ENCODE results near the gene CEP57L1.
A peak's percentile ranks its signal among the peaks of the same experiment; 100 is the strongest.
"Not testable (repeated sequence)": the region's sequence is repeated elsewhere in the genome, so short reads cannot be mapped to it uniquely, and the experiment has no call there.

Gene CEP57L1

DNA sequence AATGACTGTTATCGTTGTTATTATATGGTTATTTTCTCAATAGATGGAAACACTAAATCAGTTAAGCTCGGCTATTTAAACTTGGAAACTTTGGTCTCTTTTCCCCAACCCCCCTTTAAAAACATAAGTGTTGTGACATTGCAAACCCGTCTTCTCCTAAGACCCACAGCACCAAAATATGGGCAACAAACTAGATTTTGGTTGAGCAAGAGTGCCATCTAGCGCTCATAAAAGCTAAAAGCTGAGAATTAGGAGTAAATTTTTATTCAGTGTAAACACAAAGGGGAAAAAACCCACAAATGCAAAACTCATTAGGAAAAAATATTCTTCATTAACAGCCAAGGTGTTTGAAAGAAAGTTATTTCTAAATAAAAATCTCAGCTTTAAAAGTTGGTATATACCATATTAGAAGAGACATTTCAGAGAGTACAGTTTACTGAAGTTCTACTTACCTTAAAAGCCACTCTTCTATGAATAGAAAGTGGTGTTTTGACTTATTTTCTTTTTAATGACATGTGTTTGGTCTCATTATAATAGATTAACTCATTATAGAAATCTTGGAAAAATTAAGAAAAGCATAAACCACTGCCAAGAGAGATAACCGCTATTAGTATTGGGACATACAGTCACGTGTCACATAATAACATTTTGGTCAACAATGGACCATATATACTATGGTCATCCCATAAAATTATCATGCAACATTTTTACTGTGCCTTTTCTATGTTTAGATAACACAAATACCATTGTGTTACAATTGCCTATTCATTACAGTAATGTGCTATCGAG is 21.8 kb upstream of the CEP57L1 start:
- H3K27ac ChIP-seq = no peak overlapping the region
- DNase-seq (ENCODE audit: low read depth, low spot score) = no peak

DNA sequence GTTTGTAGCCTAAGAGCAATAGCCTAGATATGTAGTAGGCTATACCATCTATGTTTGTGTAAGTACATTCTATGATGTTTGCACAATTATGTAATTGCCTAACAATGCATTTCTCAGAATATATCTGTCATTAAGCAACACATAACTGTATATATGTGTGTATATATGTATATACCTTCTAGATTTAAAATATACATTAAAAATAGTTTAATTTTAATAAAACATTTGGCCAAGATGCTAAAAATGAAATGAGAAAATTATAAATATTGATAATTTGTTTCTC is 21.2 kb upstream of the CEP57L1 start:
- H3K27ac ChIP-seq = no peak overlapping the region
- no peak for DNase-seq (ENCODE audit: low read depth, low spot score)

DNA sequence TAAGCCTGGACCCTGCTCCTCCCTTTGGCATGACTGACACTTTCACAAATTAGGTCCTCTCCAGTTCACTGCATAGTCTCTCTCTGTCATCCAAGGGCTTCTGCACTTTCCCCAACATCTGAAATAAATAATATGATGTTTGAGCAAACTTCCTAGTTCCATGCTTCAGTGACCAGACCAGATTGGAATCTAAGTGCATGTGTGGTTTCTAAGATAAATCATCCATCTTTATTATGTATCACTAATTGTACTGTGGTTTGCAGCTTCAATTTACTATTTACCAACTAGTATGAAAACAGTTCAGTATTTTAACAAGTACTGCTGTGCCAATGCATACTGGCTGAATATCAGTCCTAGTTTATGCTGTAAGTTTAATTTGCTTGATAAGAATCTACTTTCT is 19.4 kb upstream of the CEP57L1 start:
- no peak for DNase-seq (ENCODE audit: low read depth, low spot score)
- no peak overlapping the region for H3K27ac ChIP-seq

DNA sequence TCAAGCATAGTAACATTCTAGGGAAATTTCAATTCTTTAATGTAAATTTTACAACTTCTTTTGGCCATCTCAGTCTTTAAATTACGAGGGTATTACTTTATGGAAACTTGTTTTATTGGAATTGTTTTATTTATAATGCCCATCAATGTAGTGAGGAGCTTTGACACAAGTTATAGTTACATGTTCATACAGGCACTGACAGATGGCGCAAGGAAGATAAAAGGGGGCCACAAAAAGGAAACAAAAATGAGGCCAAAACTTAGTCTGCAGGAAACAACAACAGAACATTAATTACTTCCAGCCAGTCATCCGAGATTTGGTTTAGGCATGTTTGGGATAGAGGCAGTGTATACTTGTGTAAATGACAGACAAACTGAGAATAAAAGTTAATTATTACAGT is 18.9 kb upstream of the CEP57L1 start:
- DNase-seq (ENCODE audit: low read depth, low spot score) = no peak
- H3K27ac ChIP-seq = no peak overlapping the region

DNA sequence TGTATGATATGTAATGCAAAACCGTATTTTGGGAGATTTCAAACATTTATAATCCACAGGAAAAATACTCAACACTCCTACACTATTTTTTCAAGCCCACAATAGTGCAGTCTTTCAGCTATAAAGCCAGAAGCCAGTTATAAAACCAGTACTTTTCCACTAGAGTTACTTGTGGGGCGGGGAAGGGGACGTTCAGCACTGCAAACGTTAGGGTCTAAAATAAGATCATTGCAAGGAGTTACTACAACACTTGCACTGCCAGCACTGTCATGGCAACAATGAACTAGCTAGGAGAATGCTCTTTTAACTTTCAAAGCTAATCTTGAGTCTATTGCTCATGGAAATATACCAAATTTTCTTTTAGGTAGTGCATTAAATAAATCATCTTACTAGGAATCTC is 15.3 kb upstream of the CEP57L1 start:
- H3K27ac ChIP-seq = no peak overlapping the region
- DNase-seq (ENCODE audit: low read depth, low spot score) = no peak

DNA sequence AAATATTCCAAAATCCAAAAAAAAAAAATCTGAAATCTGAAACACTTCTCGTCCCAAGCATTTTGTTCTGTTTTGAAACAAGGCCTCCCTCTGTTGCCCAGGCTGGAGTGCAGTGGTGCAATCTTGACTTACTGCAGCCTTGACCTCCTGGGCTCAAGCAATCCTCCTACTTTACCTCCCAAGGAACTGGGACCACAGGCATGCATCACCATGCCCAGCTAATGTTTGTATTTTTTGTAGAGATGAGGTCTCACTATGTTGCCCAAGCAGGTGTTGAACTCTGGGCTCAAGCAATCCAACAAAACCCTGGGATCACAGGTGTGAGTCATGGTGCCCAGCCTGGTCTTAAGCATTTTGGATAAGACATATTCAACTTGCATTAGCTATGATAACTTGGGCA is 14.3 kb upstream of the CEP57L1 start:
- DNase-seq (ENCODE audit: low read depth, low spot score) = no peak
- no peak overlapping the region for H3K27ac ChIP-seq

DNA sequence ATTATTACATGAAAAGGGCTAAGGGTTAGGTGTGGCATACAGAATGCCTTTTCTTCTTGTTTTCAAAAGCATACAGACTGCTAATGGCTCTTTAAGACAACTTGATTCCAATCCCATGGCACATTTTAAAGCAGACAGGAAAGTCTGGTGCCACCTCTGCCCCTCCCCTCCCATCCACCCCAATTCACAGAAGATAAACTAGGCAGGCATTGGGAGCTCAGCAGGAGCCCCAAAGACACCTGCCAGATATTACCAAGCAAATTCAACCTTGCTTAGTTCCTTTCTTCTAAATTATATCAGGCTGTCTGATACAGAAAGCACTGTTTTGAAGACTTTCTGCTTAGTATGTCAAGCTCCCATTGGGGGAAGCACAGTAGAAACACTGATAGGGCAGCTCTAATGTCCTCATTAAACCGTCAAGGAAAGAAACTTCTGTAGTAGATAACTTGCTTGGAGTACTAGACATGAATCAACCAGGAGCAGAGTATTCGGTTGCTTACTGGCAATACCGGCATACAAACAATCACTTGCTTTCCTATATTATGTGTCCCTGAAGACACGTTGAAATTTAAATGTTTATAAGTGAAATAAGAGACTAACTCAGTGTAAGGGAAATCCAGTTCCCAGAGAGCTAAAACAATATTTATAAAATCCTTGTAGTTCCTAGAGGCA is 13.7 kb upstream of the CEP57L1 start:
- no peak overlapping the region for H3K27ac ChIP-seq
- DNase-seq (ENCODE audit: low read depth, low spot score) = no peak

DNA sequence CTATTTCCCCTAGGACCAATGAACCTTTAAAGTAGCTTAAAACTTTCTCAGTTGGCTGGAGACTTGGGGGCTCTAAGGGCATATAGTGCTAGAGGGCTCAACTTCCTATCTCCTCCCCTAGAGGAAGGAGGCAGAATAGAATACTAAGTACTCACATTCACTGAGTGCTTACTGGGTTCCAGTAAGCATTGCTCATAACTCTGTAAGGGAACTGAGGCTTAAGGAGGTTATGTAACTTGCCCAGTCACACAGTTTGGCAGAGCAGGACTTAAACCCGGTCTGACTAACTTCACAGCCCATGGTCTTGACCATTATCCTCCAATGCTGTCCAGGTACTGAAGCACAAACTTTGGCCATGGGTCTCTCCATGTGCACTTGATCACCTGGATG is 13.1 kb upstream of the CEP57L1 start:
- H3K27ac ChIP-seq = no peak overlapping the region
- peak; percentile 40 for DNase-seq (ENCODE audit: low read depth, low spot score)

DNA sequence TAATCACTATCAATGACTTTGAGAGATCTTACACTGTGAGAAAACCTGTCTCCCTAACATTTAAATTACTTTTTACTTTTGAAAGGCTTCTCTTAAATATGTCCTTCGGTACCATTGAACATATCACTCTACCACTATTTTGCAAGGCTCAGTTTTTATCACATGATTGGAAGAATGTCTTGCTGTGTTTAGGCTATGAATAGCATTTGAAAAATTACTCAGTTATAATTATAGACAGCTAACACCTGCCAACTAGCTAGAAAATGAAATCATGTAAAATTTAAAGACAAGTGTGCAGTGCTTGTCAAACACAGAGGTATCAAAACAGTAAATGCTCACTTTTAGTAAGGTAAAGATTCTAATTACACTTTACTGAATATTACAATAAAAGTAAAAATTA is 11.7 kb upstream of the CEP57L1 start:
- no peak overlapping the region for H3K27ac ChIP-seq
- no peak for DNase-seq (ENCODE audit: low read depth, low spot score)

DNA sequence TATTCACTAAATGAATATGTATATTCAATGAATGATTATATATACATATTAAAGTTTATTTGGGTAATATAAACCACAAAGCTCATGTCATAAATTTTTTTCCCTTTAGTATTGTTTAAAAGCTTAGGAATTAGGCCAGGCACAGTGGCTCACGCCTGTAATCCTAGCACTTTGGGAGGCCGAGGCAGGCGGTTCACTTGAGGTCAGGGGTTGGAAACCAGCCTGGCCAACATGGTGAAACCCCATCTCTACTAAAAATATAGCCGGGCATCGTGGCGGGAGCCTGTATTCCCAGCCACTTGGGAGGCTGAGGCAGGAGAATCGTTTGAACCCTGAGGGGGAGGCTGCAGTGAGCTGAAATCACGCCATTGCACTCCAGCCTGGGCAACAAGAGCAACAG is 11.2 kb upstream of the CEP57L1 start:
- not testable (repeated sequence) for H3K27ac ChIP-seq; DNase-seq (ENCODE audit: low read depth, low spot score)

DNA sequence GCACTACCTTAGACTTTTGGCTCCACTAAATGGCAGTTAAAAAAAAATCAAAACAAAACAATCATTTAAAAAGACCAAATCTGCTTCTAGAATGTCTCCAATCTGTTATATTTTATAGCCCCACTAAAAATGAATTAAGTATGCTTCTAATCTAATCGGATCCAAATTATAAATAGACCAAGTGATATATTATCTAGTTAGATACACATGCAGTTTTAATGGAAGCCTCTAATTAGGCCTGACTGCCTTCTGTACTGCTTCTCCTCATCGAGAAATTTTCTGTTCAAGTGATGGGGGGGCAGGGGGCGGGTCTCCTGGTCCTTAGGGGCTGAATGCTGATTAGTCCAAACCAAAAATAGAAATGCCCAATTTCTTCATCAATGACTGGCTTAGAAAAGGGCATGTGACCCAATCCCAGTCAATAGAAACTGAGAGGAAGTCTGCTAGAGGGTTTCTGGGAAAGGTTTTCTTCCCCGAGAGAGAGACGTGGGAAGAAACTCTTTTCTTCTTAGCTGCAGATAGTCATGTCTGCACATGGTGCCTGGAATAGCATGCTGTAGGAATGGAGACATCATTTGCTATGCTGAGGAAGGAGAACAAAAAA is 7.5 kb upstream of the CEP57L1 start:
- DNase-seq (ENCODE audit: low read depth, low spot score) = no peak
- H3K27ac ChIP-seq = no peak overlapping the region

DNA sequence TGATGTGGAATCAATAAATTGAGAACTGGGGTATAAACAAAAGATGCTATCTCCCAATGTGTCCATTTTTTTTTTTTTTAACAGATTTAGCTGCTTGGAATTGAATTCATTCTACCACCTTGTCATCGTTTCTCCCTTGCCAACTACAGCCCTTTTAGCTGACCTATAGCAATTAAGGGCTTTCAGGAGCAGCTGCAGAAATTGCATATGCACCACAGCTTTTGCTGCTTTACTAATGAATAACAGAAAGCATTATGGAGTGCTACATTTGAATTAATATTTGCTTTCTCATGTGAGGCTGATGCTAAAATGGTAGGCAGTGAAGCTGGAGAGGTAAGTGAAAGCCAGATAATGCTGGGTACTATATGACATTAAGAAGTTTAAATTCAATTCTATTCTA is 6.3 kb upstream of the CEP57L1 start:
- H3K27ac ChIP-seq = no peak overlapping the region
- no peak for DNase-seq (ENCODE audit: low read depth, low spot score)

DNA sequence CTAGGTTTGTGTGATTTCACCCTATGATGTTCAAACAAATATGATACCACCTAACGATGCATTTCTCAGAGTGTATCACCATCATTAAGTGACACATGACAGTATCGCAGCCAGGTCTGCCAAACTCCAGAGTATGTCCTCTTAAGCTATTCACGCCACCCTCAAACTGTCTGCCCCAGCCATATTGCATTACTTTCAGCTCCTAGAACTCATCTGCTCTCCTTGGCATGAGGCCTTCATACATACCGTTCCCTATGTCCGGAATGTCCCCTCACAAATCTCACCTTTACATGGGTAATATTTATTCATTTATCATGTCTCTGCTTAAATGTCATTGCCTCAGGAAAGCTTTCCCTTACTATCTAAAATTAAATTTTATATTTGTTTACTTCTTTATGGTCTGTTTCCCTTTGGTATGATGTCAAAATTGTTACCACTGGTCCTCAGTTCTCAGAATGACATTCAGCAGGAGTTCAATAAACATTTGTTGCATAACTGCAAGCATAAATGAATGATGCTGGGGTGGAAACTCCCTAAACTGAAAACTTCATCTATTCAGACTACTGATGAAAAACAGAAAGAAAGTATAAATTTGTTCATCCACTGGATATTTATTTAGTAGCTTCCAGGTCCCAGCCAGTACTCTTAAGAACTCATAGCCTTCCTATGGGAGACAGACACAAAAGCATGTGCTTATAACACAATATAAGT is 3.8 kb upstream of the CEP57L1 start:
- DNase-seq (ENCODE audit: low read depth, low spot score) = no peak

DNA sequence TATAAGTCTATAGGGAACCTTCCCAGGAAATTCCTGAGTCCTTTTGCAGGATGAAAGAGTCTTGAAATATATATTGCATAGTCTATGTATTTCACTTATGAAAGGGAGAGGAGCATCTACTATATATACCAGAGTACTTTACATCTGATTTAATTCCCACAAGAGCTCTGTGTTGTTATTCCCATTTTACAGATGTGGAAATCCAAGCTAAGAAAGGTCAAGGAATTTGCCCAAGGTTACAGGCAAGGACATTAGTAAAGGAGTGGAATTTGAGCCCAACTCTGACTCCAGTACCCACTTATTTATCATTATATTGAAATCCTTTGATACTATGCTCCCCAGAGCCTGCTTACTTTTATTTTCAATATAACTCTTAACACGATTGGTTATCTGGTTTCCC is 3.2 kb upstream of the CEP57L1 start:
- no peak for DNase-seq (ENCODE audit: low read depth, low spot score)
- no peak overlapping the region for H3K27ac ChIP-seq

More for the DNA sequence above, 3.8 kb upstream of the CEP57L1 start:
- no peak overlapping the region for H3K27ac ChIP-seq

DNA sequence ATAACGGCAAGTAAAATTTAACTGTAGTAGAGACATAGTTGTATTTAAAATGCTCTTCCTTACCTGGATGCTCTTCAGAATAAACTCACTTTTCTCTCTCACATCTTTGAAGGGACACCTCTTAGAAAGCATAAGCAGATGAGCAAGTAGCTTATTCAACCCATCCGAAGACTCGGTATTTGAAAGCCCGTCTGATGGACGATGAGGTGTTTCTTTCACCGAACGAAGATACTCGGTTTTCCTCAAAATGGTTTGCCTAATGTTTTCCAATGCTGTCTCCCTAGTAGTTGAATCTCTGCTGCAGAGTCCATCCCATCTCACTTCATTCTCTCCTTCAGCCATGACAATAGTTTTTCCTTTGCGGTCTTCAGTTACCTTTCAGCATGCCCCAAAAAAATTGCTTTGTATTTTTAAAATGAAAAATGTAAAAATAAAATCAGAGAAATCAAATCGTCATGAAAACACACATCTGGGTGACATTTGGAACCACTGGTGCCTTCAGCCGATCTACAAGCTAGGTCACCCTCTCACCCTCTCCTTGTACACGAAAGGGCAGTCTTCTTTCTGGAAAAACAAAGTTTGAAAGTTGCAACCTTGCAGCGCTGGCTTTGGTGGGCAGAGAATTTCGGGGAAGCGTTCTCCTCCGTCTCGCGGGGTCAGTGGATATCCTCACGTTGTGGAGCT is 1.4 kb upstream of the CEP57L1 start:
- no peak for DNase-seq (ENCODE audit: low read depth, low spot score)
- H3K27ac ChIP-seq = peak overlapping the region; percentile 94

DNA sequence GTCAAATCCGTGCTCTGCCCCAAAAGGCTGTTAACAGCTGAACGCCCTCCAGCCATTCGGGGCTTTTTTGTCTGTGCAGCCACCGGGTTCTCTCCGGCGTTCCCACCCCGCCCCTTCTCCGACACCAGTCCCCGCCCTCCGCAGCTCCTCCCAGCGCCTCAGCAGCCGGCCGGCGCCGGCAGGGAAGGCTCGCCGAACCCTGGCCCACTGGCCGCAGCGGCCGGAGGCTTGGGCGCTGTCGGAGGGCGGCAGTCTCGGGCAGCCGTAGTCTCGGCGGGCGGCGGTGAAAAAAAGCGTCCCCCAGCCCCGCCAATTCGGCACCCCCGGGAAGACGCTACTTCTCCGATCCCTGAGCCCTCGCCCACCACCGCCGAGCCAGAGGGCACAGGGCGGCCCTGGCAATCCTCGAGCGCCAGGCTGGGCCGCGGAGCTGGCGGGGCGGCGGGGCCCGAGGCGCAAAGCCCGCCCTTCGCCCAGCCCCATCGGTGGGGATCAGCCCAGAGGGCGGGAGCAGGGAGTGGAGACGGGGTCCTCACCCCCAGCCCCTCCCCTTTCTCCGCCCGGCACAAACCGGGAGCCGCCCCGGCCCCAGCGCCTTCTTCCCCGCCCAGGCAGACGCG is 781 bp upstream of the CEP57L1 start, which contains the start of gene SESN1:
TSS of gene SESN1 (minus strand) at position 431 of the 620 bp plus-strand sequence. CDS start 773 bp downstream, outside the sequence.
- H3K27ac ChIP-seq = peak within 1 kb of the TSS; percentile 94

DNA sequence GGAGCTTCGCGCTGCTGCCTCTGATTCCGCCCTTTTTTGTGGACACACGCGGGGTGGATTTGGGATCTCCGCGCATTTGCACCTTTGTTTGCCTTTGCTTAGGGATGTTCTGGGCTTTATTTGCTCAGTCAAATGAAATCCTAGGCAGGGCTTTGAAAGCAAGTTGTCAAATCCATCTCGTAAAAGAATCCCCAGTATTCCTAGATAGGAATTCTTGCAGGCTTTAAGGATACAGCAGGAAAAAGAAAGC is 453 bp downstream of the CEP57L1 start:
- peak overlapping the region; percentile 94 for H3K27ac ChIP-seq
- DNase-seq (ENCODE audit: low read depth, low spot score) = no peak

More for the DNA sequence above, 781 bp upstream of the CEP57L1 start, which contains the start of gene SESN1:
- DNase-seq (ENCODE audit: low read depth, low spot score) = peak; percentile 81

DNA sequence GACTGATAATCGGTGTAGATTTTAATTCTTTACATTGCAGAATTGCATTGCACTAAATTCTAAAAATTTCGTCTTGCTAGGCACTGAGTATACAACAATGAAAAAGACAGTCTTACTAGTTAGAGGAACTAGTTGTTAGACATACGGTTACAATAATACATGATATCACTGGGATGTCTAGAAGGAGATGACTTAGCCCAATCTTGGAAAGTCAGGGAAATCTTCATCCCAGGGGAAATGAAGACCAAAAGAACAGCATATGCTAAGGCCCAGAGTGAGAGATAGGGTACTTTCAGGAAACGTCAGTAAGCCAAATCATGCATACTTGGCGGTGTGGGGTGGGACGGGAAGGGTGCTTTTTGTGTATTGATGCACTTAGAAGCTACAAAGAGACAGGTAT is 901 bp downstream of the CEP57L1 start:
- no peak overlapping the region for H3K27ac ChIP-seq
- no peak for DNase-seq (ENCODE audit: low read depth, low spot score)

DNA sequence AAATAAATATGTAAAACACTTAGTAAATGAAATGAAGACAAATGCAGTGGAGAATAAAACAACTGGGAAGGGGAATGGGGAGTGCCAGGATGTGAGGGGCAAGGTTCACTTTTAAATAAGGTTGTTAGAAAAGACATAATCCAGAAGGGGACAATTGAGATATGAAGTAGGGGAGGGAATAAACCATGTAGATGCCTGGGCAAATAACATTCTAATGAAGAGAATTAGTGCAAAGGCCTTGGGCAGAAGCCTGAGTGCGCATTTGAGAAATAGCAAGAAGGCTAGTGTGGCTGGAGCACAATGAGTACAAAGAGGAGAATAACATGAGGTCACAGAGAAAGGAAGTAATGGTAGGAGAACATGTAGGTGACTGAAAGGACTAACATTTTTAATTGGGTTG is 2.4 kb downstream of the CEP57L1 start:
- H3K27ac ChIP-seq = no peak overlapping the region
- no peak for DNase-seq (ENCODE audit: low read depth, low spot score)

DNA sequence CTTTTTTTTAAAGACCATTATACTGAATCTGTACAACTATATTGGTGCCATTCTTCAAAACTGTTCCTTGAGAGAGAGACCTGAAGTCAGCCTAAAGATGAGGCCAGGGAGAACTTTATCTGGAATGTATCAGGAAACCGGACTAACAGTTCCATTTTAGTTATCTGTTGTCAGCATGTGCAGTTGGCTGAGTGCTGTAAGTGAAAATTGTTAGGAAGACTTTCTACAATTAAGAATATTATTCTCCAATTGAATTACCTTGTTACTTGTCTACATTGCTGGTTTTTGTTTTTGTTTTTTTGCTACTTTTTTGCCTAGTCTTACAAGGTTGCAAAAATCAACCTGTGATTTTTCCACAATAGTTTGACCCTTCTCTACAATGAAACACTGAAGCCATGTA is 7.5 kb downstream of the CEP57L1 start:
- no peak for DNase-seq (ENCODE audit: low read depth, low spot score)

More for the DNA sequence above, 7.5 kb downstream of the CEP57L1 start:
- H3K27ac ChIP-seq = no peak overlapping the region
